ENCODE measurements around the gene CCDC93. TPM values are rescaled to one million over a fixed set of nuclear protein-coding genes. Genes with fewer than 3 reads are reported as not detected.

CCDC93 gene
- total RNA-seq, 1 donor from 2014 or later, result 63.4 TPM

- no peaks in the 10 kb centered on the region for H3K27me3 Mint-ChIP-seq
- no peak for TF ChIP-seq CTCF (IDR thresholded peaks at IDR 0.05; ENCODE audit: unreplicated experiment)
- no peaks in the 10 kb centered on the region for H3K9me3 Mint-ChIP-seq (ENCODE audit: low read depth)
- no peaks in the 10 kb centered on the region for H3K4me1 Mint-ChIP-seq (ENCODE audit: low read depth)
- no peak for DNase-seq (ENCODE audit: low spot score, unreplicated experiment)
- H3K36me3 Mint-ChIP-seq (ENCODE audit: insufficient read depth), result peaks cover 12% of the 10 kb centered on the region
- H3K4me3 Mint-ChIP-seq (ENCODE audit: low read depth), result no peak overlapping the region
- H3K27ac Mint-ChIP-seq, result no peak overlapping the region
Measured at GRCh38 chr2:117979911-117980701, 33.8 kb downstream of the CCDC93 start.

GRCh38 chr2:117977696-117978095 lies 36.2 kb downstream of the CCDC93 start:
- no peak for TF ChIP-seq CTCF (IDR thresholded peaks at IDR 0.05; ENCODE audit: unreplicated experiment)
- H3K36me3 Mint-ChIP-seq (ENCODE audit: insufficient read depth), result peaks cover 18% of the 10 kb centered on the region
- H3K9me3 Mint-ChIP-seq (ENCODE audit: low read depth), result no peaks in the 10 kb centered on the region
- no peaks in the 10 kb centered on the region for H3K27me3 Mint-ChIP-seq
- H3K4me3 Mint-ChIP-seq (ENCODE audit: low read depth), result no peak overlapping the region
- no peak overlapping the region for H3K27ac Mint-ChIP-seq
- no peak for DNase-seq (ENCODE audit: low spot score, unreplicated experiment)
- H3K4me1 Mint-ChIP-seq (ENCODE audit: low read depth), result no peaks in the 10 kb centered on the region

- no peaks in the 10 kb centered on the region for H3K9me3 Mint-ChIP-seq (ENCODE audit: low read depth)
- H3K27ac Mint-ChIP-seq, result no peak overlapping the region
- no peaks in the 10 kb centered on the region for H3K4me1 Mint-ChIP-seq (ENCODE audit: low read depth)
- TF ChIP-seq CTCF (IDR thresholded peaks at IDR 0.05; ENCODE audit: unreplicated experiment), result no peak
- no peak overlapping the region for H3K4me3 Mint-ChIP-seq (ENCODE audit: low read depth)
- DNase-seq (ENCODE audit: low spot score, unreplicated experiment), result no peak
- peaks cover 22% of the 10 kb centered on the region for H3K36me3 Mint-ChIP-seq (ENCODE audit: insufficient read depth)
- no peaks in the 10 kb centered on the region for H3K27me3 Mint-ChIP-seq
Measured at GRCh38 chr2:117976581-117976980, 37.3 kb downstream of the CCDC93 start.

GRCh38 chr2:117973498-117974082 lies 40.3 kb downstream of the CCDC93 start:
- H3K36me3 Mint-ChIP-seq (ENCODE audit: insufficient read depth), result peaks cover 23% of the 10 kb centered on the region
- no peak overlapping the region for H3K4me3 Mint-ChIP-seq (ENCODE audit: low read depth)
- no peaks in the 10 kb centered on the region for H3K9me3 Mint-ChIP-seq (ENCODE audit: low read depth)
- no peaks in the 10 kb centered on the region for H3K27me3 Mint-ChIP-seq
- H3K27ac Mint-ChIP-seq, result no peak overlapping the region
- DNase-seq (ENCODE audit: low spot score, unreplicated experiment), result no peak
- H3K4me1 Mint-ChIP-seq (ENCODE audit: low read depth), result no peaks in the 10 kb centered on the region
- TF ChIP-seq CTCF (IDR thresholded peaks at IDR 0.05; ENCODE audit: unreplicated experiment), result no peak

GRCh38 chr2:117972476-117973123 lies 41.3 kb downstream of the CCDC93 start:
- Mint-ChIP-seq H3K27ac (no peak overlapping the region), H3K9me3 (ENCODE audit: low read depth) (no peaks in the 10 kb centered on the region), H3K4me3 (ENCODE audit: low read depth) (no peak overlapping the region), H3K4me1 (ENCODE audit: low read depth) (no peaks in the 10 kb centered on the region), H3K27me3 (no peaks in the 10 kb centered on the region), H3K36me3 (ENCODE audit: insufficient read depth) (peaks cover 23% of the 10 kb centered on the region)
- TF ChIP-seq CTCF (IDR thresholded peaks at IDR 0.05; ENCODE audit: unreplicated experiment), result no peak
- no peak for DNase-seq (ENCODE audit: low spot score, unreplicated experiment)

All from progenitor cell of endocrine pancreas (in vitro differentiated cells).